ENCODE results near the gene KCNG2. TPM values are rescaled to one million over a fixed set of nuclear protein-coding genes. Genes with fewer than 3 reads are reported as not detected.
A peak's percentile ranks its signal among the peaks of the same experiment; 100 is the strongest.
"Not testable (repeated sequence)": the region's sequence is repeated elsewhere in the genome, so short reads cannot be mapped to it uniquely, and the experiment has no call there.

Gene KCNG2
- total RNA-seq, result not detected

GRCh38 chr18:79797518-79798345, at the start of gene KCNG2:
KCNG2 (plus strand) TSS chr18:79797938; CDS start chr18:79863668, 65,730 bp downstream.
- H3K27me3 Mint-ChIP-seq, result peaks cover 29% of the 10 kb centered on the region
- H3K27ac Mint-ChIP-seq, result no peak within 1 kb of the TSS
- POLR2A ChIA-PET, result no interaction called here
- no peaks in the 10 kb centered on the region for H3K9me3 Mint-ChIP-seq
- no peaks in the 10 kb centered on the region for H3K36me3 Mint-ChIP-seq (ENCODE audit: low read depth)
- peaks cover 10% of the 10 kb centered on the region for H3K4me1 Mint-ChIP-seq
- CTCF ChIA-PET, result no interaction called here
- H3K4me3 Mint-ChIP-seq, result peak within 1 kb of the TSS; percentile 8
- peak; percentile 13 for DNase-seq

- Mint-ChIP-seq H3K4me3 (no peak overlapping the region), H3K36me3 (ENCODE audit: low read depth) (peaks cover 26% of the 10 kb centered on the region), H3K27me3 (no peaks in the 10 kb centered on the region), H3K9me3 (no peaks in the 10 kb centered on the region), H3K4me1 (no peaks in the 10 kb centered on the region), H3K27ac (no peak overlapping the region)
- no peak for DNase-seq
- CTCF ChIA-PET, result interaction anchor here (0.7 kb wide), 1 partner anchor 269 kb away, joined by 3 read pairs; no protein-coding TSS in a partner anchor
- POLR2A ChIA-PET, result no interaction called here
Observed at GRCh38 chr18:79748321-79749180, 49.2 kb upstream of the KCNG2 start.

- POLR2A ChIA-PET, result no interaction called here
- CTCF ChIA-PET, result no interaction called here
- H3K27me3 Mint-ChIP-seq, result no peaks in the 10 kb centered on the region
- H3K27ac Mint-ChIP-seq, result no peak overlapping the region
- no peak for DNase-seq
- H3K4me1 Mint-ChIP-seq, result no peaks in the 10 kb centered on the region
- peaks cover 24% of the 10 kb centered on the region for H3K36me3 Mint-ChIP-seq (ENCODE audit: low read depth)
- no peaks in the 10 kb centered on the region for H3K9me3 Mint-ChIP-seq
- no peak overlapping the region for H3K4me3 Mint-ChIP-seq
Observed at GRCh38 chr18:79749251-79750191, 48.2 kb upstream of the KCNG2 start.

GRCh38 chr18:79750980-79751571, 46.7 kb upstream of the KCNG2 start:
- Mint-ChIP-seq H3K4me3 (no peak overlapping the region), H3K9me3 (no peaks in the 10 kb centered on the region), H3K4me1 (no peaks in the 10 kb centered on the region), H3K27ac (no peak overlapping the region), H3K27me3 (no peaks in the 10 kb centered on the region), H3K36me3 (ENCODE audit: low read depth) (peaks cover 34% of the 10 kb centered on the region)
- ChIA-PET CTCF (no interaction called here), POLR2A (no interaction called here)
- no peak for DNase-seq

GRCh38 chr18:79751918-79752578, 45.7 kb upstream of the KCNG2 start:
- DNase-seq, H3K4me3 Mint-ChIP-seq, H3K27me3 Mint-ChIP-seq, CTCF ChIA-PET, H3K27ac Mint-ChIP-seq, H3K4me1 Mint-ChIP-seq, POLR2A ChIA-PET, H3K9me3 Mint-ChIP-seq: not testable (repeated sequence)
- peaks cover 44% of the 10 kb centered on the region for H3K36me3 Mint-ChIP-seq (ENCODE audit: low read depth)

- H3K27ac Mint-ChIP-seq, DNase-seq, H3K27me3 Mint-ChIP-seq, POLR2A ChIA-PET, CTCF ChIA-PET, H3K4me1 Mint-ChIP-seq, H3K4me3 Mint-ChIP-seq, H3K9me3 Mint-ChIP-seq: not testable (repeated sequence)
- peaks cover 47% of the 10 kb centered on the region for H3K36me3 Mint-ChIP-seq (ENCODE audit: low read depth)
Observed at GRCh38 chr18:79752946-79753345, 44.8 kb upstream of the KCNG2 start.

GRCh38 chr18:79753391-79753851, 44.3 kb upstream of the KCNG2 start:
- CTCF ChIA-PET, result no interaction called here
- Mint-ChIP-seq H3K27me3 (no peaks in the 10 kb centered on the region), H3K36me3 (ENCODE audit: low read depth) (peaks cover 47% of the 10 kb centered on the region), H3K4me3 (no peak overlapping the region), H3K9me3 (peaks cover 7% of the 10 kb centered on the region), H3K27ac (no peak overlapping the region), H3K4me1 (no peaks in the 10 kb centered on the region)
- POLR2A ChIA-PET, result no interaction called here
- no peak for DNase-seq

- DNase-seq, result no peak
- Mint-ChIP-seq H3K9me3 (peaks cover 10% of the 10 kb centered on the region), H3K36me3 (ENCODE audit: low read depth) (peaks cover 47% of the 10 kb centered on the region), H3K27ac (no peak overlapping the region), H3K4me3 (no peak overlapping the region), H3K4me1 (no peaks in the 10 kb centered on the region), H3K27me3 (no peaks in the 10 kb centered on the region)
- CTCF ChIA-PET, result no interaction called here
- POLR2A ChIA-PET, result no interaction called here
Observed at GRCh38 chr18:79754022-79754761, 43.5 kb upstream of the KCNG2 start.

GRCh38 chr18:79754831-79755351, 42.8 kb upstream of the KCNG2 start:
- Mint-ChIP-seq H3K4me1 (no peaks in the 10 kb centered on the region), H3K36me3 (ENCODE audit: low read depth) (peaks cover 43% of the 10 kb centered on the region), H3K27me3 (no peaks in the 10 kb centered on the region), H3K9me3 (peaks cover 15% of the 10 kb centered on the region), H3K27ac (no peak overlapping the region), H3K4me3 (no peak overlapping the region)
- DNase-seq, result no peak
- POLR2A ChIA-PET, result no interaction called here
- CTCF ChIA-PET, result no interaction called here

GRCh38 chr18:79755496-79756142, 42.1 kb upstream of the KCNG2 start:
- no peak for DNase-seq
- Mint-ChIP-seq H3K27me3 (no peaks in the 10 kb centered on the region), H3K4me3 (no peak overlapping the region), H3K4me1 (no peaks in the 10 kb centered on the region), H3K36me3 (ENCODE audit: low read depth) (peaks cover 43% of the 10 kb centered on the region), H3K9me3 (peaks cover 15% of the 10 kb centered on the region), H3K27ac (no peak overlapping the region)
- ChIA-PET POLR2A (no interaction called here), CTCF (interaction anchor here (1.0 kb wide), 1 partner anchor 208 kb away, joined by 3 read pairs; no protein-coding TSS in a partner anchor)

GRCh38 chr18:79756143-79756500, 41.6 kb upstream of the KCNG2 start:
- DNase-seq, result no peak
- CTCF ChIA-PET, result interaction anchor here (0.5 to 1.0 kb wide), 2 partner anchors 9 to 207 kb away, joined by 3 read pairs; no protein-coding TSS in a partner anchor
- peaks cover 43% of the 10 kb centered on the region for H3K36me3 Mint-ChIP-seq (ENCODE audit: low read depth)

More at GRCh38 chr18:79756143-79756500, 41.6 kb upstream of the KCNG2 start:
- Mint-ChIP-seq H3K4me3 (no peak overlapping the region), H3K4me1 (no peaks in the 10 kb centered on the region), H3K9me3 (peaks cover 17% of the 10 kb centered on the region), H3K27ac (no peak overlapping the region), H3K27me3 (no peaks in the 10 kb centered on the region)
- POLR2A ChIA-PET, result no interaction called here
